Breast epithelium (tissue), 3 donors: Measurements from ENCODE around the gene ACSL5.

Experiments
- CTCF ChIP-seq, 3 donors: fragments of 450-650 bp; IDR thresholded peaks; one replicate each; pipeline ENCODE4 v1.5.1; 2016 to 2017; ENCODE audit warnings: antibody characterized with exemption in 3 of 3, mild to moderate bottlenecking in 3 of 3, moderate library complexity in 3 of 3
- POLR2A ChIP-seq: fragments of 450-650 bp; IDR thresholded peaks from one replicate; pipeline ENCODE4 v1.6.1; 2016; ENCODE audit warnings: antibody characterized with exemption, mild to moderate bottlenecking, moderate library complexity
- POLR2AphosphoS5 ChIP-seq, 3 donors: sonication (generic); formaldehyde crosslinking; IDR thresholded peaks; one replicate each; pipeline ENCODE4 v1.6.1; 2017; ENCODE audit warnings: antibody characterized with exemption in 3 of 3

- TF ChIP-seq CTCF (IDR thresholded peaks at IDR 0.05) (no peak), POLR2A (no peak), POLR2AphosphoS5 (IDR thresholded peaks at IDR 0.05) (no peak)
Measured at GRCh38 chr10:112426111-112426510, 52.2 kb downstream of the ACSL5 start.
